ENCODE results near the gene MAML3.

DNA sequence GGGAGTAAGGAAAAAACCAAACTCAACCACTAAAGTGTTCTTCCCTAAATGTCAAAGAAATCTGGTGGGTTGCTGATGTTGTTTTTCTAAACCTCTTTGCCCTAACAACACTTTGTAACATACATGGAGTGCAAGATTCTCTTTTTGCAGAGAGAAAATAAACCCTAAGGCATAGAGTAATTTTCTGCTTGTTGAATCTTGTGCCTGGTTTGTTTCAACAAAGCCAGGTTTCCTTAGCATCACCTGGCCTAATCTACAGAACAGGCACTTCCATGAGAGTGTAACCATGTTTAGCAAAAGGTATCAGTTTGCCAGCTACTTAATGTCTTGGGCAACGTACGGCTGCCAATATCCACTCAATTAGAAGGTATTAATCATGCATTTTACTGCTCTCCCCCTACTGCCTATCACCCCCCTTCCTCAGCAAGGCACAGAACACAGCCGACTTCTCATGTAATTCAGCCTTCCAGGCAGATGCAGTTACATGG is 219.2 kb downstream of the MAML3 start:
- TF ChIP-seq POLR2A (IDR thresholded peaks at IDR 0.05; ENCODE audit: low read length) (no peak), GATA1 (IDR thresholded peaks at IDR 0.05; ENCODE audit: low read depth, low read length) (no peak)
